Activated CD8-positive, alpha-beta memory T cell treated with anti-CD3 and anti-CD28 coated beads, Interleukin-2, amount 50 U/mL, for 48 hours (primary cell): ENCODE data around the gene FAN1.

Source experiments
- DNase-seq: peaks from one replicate; pipeline ENCODE4 v3.0.0-alpha.2; 2020

The FAN1 gene

DNA sequence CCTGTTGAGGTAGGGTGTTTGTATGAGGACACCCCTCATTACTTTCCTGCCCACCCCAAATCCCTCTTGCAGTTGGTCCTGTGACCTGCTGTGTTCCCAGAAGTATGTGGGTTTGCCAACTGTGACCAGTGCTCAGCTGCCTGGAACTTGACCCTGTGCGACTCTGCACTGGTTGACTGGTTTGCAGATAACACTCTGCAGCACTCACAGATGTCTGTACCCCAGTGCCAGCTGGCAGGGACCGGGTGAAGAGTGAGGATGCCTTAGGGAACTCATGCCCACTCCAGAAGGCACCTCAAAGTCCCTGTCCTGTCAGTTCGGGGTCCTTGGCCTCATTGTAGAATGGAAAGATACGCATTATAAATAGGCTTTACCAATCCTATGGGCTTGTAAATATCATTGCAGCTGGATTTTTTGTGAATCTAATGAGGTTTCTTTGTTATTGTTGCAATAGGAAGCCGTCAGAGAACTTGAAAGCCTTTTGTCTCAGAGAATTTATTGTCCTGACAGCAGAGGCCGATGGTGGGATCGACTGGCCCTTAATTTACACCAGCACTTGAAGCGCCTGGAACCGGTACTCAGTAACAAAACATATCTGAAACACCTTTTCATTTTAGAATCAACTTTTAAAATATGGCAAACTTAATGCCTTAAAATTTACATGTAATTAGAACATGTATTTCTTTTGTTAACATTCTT lies 18.2 kb downstream of the FAN1 start:
- no peak for DNase-seq

DNA sequence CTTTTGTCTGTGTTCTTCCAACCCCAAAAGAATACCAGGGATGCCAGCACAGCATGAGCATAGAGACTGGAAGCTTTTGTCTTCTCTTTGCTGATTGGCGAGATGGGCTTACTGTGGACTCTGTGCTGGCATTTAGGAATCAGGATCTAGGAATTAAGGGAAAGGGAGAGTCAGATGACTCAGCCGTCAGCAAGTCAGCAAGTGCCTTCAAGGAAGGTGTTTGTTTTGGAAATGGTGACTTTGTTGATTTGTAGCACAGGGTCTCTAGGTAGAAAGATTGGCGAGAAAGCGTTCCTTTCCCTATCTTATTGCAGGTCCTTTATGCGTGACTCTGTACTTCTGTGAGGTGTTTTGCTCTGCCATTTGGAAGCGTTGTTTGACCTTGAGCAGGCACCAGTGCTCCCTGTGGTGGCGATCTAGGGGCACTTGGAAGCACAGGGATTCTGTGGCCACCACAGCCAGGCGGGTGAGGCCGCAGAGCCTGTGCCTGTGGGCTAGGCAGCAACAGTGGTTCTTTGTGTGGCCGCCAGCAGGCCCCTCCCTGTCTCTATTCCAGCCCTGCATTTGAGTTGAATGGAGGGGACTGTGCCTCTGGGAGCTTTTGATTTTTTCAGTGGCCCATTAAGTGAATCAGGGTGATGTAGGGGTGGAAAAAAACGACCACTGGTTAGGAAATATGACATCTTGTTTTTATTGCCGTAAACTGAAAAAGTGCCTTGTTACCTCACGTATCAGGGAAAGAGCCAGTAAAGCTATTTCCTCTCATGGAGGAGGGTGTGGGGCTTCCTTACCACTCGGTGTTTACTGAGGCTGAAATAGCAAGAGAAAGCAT lies 19.0 kb downstream of the FAN1 start:
- DNase-seq: no peak

DNA sequence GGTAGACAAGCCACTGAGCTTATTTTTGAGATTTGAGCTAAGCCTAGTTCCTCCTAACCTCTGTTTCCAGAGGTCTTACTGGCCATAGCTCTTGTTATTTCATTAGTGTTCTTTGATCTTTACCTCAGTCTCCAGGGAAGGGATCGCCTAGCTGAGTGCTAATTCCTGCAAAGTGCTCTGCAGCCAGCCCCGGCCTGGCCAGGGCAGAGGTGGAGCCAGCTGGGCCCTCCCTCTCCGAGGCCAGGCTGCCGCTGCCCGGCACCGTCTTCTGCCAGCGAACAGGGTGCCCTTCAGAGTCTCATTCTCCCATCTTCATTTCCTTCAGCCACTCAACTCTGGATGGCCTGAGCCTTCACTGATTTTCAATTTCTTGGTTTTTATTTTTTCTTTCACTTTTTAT lies 19.7 kb downstream of the FAN1 start:
- no peak for DNase-seq

DNA sequence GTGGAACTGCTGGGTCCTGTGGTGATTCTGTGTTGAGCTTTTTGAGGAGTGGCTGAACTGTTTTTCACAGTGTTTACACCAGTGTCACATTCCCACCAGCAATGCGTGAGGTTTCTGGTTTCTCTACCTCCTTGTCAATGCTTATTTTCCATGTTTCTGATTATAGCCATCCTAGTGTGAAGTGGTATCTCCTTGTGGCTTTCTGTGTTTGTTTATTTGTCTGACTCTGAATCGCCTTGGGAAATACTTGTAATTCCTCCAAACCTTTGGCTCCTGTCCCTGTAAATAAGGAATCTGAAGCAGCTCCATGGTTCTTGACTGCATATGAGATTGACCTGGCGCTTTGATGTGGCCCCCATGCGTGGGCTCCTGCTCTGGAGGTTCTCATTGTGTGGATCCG lies 20.6 kb downstream of the FAN1 start:
- DNase-seq: no peak

DNA sequence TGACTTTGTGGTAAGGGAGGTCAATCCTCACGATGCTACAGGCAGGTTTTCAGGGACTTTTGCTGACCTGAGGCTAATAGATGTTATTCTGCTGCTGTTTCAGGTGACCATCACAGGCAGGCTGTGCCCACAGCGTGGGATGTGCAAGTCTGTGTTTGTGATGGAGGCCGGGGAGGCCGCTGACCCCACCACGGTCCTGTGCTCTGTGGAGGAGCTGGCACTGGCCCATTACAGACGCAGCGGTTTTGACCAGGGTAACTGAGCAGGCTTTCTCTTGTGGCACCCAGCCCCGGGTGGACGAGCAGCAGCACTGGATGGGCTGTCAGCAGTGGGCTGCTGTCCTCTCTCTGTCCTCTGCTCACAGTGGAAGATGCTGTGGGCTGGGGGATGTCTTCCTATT lies 22.0 kb downstream of the FAN1 start:
- no peak for DNase-seq

DNA sequence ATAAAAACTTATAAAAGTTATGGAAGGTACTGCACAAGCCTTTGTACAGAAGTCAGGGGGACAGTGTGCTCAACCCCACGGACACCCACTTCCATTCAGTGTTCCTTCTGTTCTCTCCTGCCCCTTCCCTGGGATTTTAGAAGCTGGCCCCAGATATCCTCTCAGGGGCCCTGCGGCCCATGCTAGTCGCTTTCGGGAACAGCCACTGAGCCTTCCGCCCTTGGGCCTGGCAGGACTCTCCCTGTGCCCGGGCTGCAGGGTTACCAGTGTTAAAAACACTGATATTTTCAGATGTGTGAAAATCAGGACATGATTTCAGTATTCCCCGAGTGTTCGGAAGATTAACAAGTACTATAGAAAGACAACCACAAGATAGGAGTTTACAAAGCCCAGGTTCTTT lies 22.4 kb downstream of the FAN1 start:
- no peak for DNase-seq

DNA sequence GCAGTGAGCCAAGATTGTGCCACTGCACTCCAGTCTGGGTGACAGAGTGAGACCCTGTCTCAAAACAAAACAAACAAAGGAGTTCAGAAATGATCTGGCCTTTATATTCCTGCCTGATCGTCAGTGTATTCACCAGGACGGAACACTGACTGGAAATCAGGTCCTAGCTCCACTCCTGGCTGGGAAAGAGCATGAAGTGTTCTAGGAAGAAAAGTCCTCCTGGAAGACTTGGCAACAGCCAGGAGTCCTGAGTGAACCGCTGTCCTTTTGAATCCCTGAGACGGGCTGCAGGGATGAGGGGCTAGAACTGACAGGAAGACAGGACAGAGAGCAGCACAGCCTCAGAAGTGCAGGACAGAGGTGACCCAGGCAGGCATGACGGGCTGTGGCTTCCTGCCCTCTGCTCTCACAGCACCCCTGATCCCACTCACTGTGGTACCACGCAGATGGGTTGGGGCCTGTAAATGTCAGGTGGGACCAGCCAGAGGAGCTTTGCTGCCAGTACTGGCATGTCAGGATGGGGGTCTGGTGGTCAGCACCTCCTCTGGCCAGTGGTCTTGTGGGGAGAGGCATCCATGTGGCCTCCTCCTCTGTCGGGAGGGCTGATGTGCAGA lies 23.5 kb downstream of the FAN1 start:
- no peak for DNase-seq

DNA sequence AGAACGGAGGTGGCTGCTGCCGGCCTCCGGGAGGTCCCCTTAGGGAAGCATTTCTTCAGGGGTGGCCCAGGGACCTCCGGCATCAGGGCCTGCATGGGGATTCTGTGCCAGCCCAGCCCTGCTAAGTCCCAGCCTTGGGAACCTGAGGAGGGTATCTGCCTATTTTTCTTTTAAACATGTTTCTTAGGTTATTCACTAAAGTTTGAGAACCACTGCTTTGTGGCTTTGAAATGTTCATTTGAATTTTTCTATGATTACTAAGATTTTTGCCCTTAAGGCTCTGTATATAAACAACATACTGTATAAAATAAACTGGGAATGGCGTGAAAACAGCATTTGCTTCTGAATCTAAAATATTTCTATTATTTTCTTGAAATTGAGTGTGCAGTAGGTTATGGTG lies 24.4 kb downstream of the FAN1 start:
- no peak for DNase-seq

DNA sequence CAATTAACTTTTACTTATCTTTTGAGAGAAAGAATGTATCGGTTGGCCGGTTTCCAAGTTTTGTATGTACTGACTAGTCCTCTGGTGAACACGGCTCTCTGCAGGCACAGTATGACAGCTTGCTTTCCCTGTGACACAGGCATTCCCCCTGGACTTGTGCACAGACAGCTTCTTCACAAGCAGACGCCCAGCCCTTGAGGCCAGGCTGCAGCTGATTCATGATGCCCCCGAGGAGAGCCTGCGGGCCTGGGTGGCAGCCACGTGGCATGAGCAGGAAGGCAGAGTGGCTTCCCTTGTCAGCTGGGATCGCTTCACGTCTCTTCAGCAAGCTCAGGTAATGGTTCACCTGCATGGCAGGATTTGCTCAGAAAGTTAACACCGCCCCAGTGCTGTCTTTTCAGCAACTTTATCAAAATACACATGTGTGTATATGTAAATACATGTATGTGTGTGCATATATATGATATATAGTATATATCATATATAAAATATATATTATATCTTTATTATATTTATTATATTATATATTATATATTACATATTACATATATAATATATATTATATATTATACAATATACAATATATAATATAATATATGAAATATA lies 25.5 kb downstream of the FAN1 start:
- no peak for DNase-seq

DNA sequence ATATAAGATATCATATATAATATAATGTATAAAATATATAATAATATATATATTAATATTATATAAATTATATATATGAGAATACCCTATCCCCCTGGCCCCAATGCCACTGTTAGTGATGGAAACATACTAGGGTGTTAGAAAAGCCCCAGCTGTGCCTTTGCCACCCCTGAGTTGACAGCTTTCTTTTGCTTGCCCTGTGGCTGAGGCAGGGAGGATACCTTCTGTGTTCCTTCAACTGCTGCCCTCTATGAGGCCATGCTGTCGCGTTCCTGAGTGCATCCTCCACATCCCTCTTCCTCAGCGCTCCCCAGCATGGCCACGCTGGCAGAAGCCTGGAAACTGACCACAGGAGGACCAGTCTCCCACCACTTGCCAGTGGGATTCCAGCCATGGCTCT lies 26.3 kb downstream of the FAN1 start:
- DNase-seq: no peak

DNA sequence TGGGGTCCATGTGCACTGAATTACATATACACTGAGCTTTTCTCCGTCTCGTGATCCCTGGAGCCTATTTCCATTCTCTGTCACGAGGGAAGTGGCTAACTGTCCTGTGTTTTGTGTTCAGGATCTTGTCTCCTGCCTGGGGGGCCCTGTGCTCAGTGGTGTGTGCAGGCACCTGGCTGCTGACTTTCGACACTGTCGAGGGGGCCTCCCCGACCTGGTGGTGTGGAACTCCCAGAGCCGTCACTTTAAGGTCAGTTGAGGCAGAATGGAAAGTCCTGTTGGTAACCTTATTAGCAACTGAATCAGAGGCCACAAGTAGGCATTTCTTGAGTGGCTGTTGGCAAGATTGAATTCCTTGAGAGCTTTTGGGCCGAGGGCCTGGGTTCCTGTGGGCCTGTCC lies 26.7 kb downstream of the FAN1 start:
- no peak for DNase-seq

DNA sequence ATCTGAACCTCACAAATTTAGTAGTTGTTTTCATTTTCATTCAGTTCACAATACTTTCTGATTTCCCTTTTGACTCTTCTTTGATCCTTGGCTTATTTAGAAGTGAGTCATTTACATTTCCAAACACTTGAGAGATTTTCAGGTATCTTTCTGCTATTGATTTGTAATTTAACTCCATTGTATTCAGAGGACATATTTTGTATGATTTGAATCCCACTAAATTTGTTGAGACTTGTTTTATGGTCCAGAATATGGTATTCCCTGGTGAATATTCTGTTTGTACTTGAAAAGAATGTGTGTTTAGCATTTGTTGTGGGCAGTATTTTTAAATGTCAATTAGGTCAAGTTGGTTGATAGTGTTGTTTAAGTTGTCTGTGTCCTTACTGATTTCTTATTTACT lies 29.6 kb downstream of the FAN1 start:
- no peak for DNase-seq

DNA sequence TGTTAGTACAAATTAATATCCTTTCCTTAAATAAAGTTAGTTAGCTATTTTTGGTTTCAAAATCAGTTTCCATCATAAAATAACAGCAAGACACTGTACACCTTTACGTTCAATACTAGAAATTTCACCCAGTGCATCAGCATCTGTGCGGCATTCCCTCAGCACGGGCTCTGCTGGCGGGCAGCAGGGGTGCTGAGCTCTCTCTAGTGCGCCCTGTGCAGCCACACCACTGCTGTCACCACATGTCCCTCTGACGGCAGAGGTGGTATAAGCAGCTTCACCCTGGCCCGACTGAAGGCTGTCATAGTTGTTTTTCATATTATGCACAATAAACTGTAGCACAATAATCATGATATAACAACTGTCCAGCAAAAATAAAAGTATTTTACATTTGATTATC lies 35.4 kb downstream of the FAN1 start:
- DNase-seq: no peak

DNA sequence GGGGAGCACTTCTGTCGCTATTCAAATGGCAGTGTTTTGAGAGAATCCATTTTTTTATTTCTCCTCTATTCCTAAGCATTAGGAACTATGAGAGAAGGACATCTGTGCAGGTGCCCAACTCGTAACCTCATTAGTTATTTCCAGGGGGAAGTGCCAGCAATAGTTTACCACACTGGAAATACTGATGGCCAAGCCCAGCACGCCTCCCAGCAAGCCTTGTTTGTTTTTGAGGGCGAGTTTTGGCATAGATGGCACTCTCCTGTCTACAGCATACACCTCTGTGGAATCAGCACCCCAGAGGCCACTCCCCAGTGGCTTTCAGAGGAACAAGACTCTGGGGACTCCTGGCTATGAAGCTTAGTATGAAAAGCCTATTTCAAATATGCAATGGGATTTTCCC lies 36.6 kb downstream of the FAN1 start:
- DNase-seq: no peak

DNA sequence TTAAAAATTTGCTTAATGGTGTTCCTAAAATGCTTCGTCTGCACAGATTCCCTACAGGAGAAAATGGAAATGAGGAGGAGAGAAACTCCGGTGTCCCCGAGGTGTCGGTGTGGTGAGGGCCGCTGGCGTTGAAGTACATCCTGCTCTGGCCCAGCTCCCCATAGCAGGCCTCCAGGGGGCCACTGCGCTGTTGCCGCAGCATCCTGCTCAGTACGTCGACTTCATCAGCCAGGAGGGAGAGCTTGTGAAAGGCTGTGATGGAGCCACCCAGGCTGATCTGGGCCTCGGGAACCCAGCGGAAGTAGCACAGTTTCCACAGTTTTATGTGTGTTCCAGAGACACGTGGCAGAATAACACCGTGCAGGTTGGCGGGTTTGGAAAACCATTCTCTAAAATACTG lies 37.8 kb downstream of the FAN1 start:
- no peak for DNase-seq

DNA sequence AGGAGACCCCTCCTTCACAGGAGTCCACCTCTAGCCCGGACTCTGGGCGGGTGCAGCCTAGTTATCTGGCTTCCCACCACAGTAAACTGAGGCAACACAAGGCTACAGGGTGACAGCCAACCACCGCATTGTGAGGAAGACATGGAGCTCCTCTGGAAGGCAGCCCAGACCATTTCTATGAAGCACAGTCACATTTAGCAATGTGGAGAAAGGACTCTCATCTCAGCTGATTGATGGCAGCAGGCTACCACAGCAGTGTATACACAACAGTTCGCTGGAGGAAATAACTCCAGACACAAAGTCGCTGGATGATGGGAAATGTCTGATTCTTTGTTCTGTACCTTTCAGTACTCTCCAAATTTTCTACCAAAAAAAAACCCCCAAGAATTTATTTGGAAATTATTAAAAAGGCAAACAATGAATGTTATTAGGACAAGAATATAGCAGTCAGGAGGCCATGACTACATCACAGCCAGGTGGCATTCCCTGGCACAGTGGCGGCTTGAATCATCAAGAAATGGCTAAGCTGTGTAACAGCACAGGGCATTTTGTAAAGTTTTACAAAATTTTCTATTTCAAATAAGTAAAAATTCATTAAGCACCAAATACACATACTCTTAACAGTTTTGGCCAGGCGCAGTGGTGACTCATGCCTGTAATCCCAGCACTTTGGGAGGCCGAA lies 40.1 kb downstream of the FAN1 start:
- DNase-seq: no peak

DNA sequence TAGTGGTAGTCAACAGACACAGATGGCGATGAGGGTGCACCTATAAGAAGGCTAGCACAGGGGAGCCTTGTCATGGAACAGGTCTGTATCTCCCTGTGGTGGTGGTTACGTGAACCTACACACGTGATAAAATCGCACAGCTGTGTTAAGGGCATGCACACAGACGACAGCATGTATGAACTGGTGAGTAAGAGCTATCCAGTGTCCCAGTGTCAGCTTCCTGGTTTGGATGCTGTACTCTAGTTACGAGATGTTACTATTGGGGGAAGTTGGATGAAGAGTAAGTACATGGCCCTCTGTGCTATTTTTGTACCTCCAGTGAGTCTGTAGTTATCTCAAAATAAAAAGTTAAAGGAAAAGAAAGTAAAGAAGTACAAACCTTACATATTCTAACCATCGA lies 49.5 kb downstream of the FAN1 start:
- DNase-seq: no peak

DNA sequence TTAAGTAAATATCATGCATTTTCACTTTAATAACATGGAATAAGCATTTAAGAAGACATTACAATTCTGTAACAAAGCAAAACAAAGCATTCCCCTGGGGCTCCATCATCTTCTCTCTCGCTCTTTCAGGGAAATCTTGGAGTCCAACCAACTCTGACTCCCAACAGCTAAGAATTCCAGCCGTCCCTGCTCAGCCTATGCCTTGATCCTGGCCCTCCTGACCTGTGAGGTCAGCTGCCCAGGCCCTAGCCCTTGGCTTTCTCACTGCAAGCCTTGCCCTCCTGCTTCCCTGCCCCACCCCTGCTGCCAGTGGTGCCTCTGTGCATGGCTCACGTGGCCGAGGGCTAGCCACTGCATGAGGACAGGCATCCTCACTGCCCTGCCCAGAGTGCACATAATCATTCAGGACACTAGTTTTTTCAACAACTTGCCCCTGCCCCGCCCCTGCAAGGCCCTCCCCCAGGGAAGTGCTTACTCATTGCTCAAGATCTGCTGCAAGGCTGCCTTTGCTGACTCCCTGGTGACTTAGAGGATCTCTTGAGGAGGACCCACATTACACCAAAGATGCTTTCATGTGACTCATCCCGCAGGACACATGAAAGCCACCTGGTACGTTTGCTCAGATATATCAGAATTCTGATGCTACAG lies 50.1 kb downstream of the FAN1 start:
- DNase-seq: no peak

DNA sequence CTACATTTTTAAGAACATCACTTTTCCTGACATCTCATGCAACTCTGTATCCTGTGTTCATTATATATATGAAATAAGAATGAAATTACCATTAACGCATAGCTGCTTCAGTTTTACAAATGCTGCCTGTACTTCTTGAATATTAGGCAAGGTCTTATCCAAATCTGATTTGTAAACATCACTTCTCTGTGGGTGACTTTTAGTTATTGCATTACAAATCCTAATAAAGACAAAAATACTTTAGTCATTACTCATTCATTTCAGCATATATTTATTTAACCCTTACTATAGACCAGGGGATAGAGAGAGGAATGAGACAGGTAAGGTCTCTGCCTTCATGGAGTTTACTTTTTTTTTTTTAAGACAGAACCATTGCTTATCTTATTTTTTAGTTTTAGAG lies 51.0 kb downstream of the FAN1 start:
- DNase-seq: no peak

DNA sequence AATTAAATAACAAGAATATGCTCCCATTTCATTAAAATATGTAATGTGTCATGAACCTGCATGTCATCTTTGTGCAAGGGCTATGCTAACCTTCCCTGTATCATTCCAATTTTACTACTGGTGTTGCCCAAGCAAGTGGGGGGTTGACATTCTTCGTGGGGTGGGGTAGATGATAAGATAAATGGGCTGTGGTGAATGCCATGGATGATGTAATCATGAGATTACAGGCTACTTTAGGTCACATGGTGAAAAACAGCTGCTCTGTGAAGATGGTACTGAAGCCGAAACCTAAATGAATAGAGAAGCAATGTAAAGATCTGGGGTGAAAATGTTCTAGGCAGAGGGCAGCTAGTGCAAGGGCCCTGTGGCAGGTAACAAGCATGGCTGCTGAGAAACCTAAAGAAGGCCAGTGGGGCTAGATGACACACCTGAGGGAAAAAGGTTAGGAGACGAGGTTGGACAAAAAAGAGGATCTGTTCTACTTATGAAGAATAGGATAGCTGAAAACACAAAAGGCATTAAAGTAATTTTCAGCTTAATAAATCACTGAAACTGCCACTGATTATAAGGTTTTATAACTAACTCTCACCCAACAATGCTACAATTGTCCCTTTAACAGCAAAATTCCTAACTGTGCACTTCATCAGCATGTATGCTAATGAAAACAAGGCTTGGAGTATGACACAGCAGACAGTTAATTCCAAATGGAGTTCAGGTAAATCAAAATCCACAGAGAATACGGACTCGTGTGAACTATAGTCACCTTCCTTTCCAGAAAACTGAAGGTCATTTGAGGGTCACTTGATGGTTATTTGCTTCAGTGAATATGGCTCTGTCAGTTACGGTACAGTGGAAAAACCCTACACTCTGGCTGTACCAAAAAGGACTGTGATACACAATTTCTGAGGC lies 52.8 kb downstream of the FAN1 start:
- DNase-seq: no peak

DNA sequence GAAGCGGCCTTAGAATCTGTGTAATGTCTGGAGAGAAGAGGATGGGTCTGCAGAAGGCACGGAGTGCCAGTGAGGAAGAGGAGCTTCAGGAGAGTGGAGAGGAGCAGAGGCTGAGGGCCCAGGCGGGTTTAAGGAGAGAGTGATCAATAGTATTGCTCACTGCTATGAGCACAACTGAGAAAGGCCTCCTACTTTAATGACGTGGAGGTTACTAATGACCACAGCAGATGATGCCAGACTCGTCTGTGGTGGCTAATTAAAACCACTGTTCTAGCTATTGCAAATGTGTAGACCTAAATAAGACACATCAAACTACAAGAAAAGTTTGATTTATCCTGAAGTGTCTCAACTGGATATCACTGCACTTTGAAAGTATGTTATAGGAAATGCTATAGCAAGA lies 54.5 kb downstream of the FAN1 start:
- DNase-seq: no peak

DNA sequence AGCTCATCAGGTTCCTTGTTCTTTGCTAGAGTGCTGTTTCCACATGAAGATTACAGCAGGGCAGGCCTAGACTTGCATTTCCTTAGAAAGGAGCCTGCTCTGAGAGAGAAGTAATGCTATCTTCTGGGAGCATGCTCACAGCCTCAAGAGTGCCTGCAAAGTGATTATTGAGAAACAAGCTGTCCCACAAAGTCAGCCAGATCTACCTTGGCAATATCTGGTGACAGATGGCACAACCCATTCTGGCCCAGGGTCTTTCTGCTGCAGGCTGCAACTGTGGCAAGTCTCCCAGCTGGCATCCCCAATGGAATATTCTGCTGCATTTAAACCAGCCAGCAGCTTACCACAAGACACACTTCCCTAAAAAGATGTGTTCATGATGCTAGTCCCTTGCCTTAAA lies 58.4 kb downstream of the FAN1 start:
- DNase-seq: no peak
